Astrocyte (in vitro differentiated cells and primary cell): Measurements from ENCODE around the gene OPA1. TPM values are rescaled to one million over a fixed set of nuclear protein-coding genes. Genes with fewer than 3 reads are reported as not detected.

ENCODE experiments used
- DNase-seq: peaks from one replicate; pipeline ENCODE4 v3.0.0-alpha.2; 2010; ENCODE audit warnings: low read depth
- FAIRE-seq: peaks from 2 replicates; lab custom pipeline; 2011; peaks lifted over from hg19 to GRCh38; lab: Jason Lieb, UNC
- H2AFZ ChIP-seq: 2 replicates; pipeline ENCODE4 v1.6.0; 2012; ENCODE audit warnings: low read depth, low read length, inconsistent platforms
- H3K27ac ChIP-seq: 2 replicates; pipeline ENCODE4 v1.5.1; 2011; ENCODE audit warnings: low read depth, low read length, inconsistent platforms
- H3K27me3 ChIP-seq: 2 replicates; pipeline ENCODE4 v1.6.0; 2011; ENCODE audit warnings: low read length, inconsistent platforms; ENCODE audit not compliant: insufficient read depth
- H3K36me3 ChIP-seq: 2 replicates; pipeline ENCODE4 v1.5.1; 2011; ENCODE audit warnings: low read length, inconsistent platforms; ENCODE audit not compliant: insufficient read depth
- H3K4me1 ChIP-seq: 2 replicates; pipeline ENCODE4 v1.5.1; 2011; ENCODE audit warnings: low read length, inconsistent platforms; ENCODE audit not compliant: insufficient read depth
- H3K4me2 ChIP-seq: 2 replicates; pipeline ENCODE4 v1.6.0; 2012; ENCODE audit warnings: low read length, inconsistent platforms
- H3K4me3 ChIP-seq: 2 replicates; pipeline ENCODE4 v1.5.1; 2011; ENCODE audit warnings: low read depth, mild to moderate bottlenecking, low read length, inconsistent platforms; ENCODE audit not compliant: insufficient read depth
- H3K79me2 ChIP-seq: 2 replicates; pipeline ENCODE4 v1.6.0; 2012; ENCODE audit warnings: mild to moderate bottlenecking, low read length, inconsistent platforms; ENCODE audit not compliant: insufficient read depth
- H3K9ac ChIP-seq: 2 replicates; pipeline ENCODE4 v1.6.0; 2012; ENCODE audit warnings: mild to moderate bottlenecking, low read length, inconsistent platforms
- H3K9me3 ChIP-seq: 2 replicates; pipeline ENCODE4 v1.5.1; 2012; ENCODE audit warnings: low read depth, mild to moderate bottlenecking, low read length, inconsistent platforms; ENCODE audit not compliant: insufficient read depth
- H4K20me1 ChIP-seq: 2 replicates; pipeline ENCODE4 v1.6.0; 2012; ENCODE audit warnings: low read length, inconsistent platforms; ENCODE audit not compliant: insufficient read depth
- H3K27ac Mint-ChIP-seq: one replicate; pipeline ENCODE4 v1.8.0; 2021; ENCODE audit warnings: mild to moderate bottlenecking, mixed read lengths; ENCODE audit not compliant: unreplicated experiment
- H3K27me3 Mint-ChIP-seq: one replicate; pipeline ENCODE4 v1.8.0; 2021; ENCODE audit warnings: low read depth, mixed read lengths; ENCODE audit not compliant: unreplicated experiment
- H3K36me3 Mint-ChIP-seq: one replicate; pipeline ENCODE4 v1.8.0; 2021; ENCODE audit warnings: low read depth, mixed read lengths; ENCODE audit not compliant: unreplicated experiment
- H3K4me1 Mint-ChIP-seq: one replicate; pipeline ENCODE4 v1.8.0; 2021; ENCODE audit warnings: low read depth, mixed read lengths; ENCODE audit not compliant: unreplicated experiment
- H3K4me3 Mint-ChIP-seq: one replicate; pipeline ENCODE4 v1.8.0; 2021; ENCODE audit warnings: mild to moderate bottlenecking, moderate library complexity, mixed read lengths; ENCODE audit not compliant: unreplicated experiment
- H3K9me3 Mint-ChIP-seq: one replicate; pipeline ENCODE4 v1.8.0; 2021; ENCODE audit warnings: mild to moderate bottlenecking, mixed read lengths; ENCODE audit not compliant: unreplicated experiment
- CTCF ChIP-seq: IDR thresholded peaks from 2 replicates; pipeline ENCODE4 v1.5.1; 2011; ENCODE audit warnings: low read depth, mild to moderate bottlenecking, inconsistent platforms, low read length, moderate library complexity; ENCODE audit not compliant: insufficient read depth
- EZH2 ChIP-seq: IDR thresholded peaks from 2 replicates; pipeline ENCODE4 v1.6.1; 2012; ENCODE audit warnings: mild to moderate bottlenecking, low read length, inconsistent platforms; ENCODE audit not compliant: insufficient read depth
- total RNA-seq: library from RNA; stranded (reverse); gene quantifications from 2 replicates; pipeline ENCODE4 v1.2.1, GENCODE V29; 2021

Gene OPA1
- total RNA-seq, 1 donor from 2014 or later = 61.8 TPM

GRCh38 chr3:193729088-193729465 is 136.1 kb downstream of the OPA1 start:
- Mint-ChIP-seq H3K4me3 (no peak overlapping the region), H3K27me3 (peaks cover 35% of the 10 kb centered on the region), H3K36me3 (no peaks in the 10 kb centered on the region), H3K4me1 (peaks cover 8% of the 10 kb centered on the region), H3K9me3 (peaks cover 1% of the 10 kb centered on the region), H3K27ac (no peak overlapping the region)
- no peak overlapping the region for H3K9ac ChIP-seq
- no peak overlapping the region for H2AFZ ChIP-seq
- H3K36me3 ChIP-seq = no peaks in the 10 kb centered on the region
- no peaks in the 10 kb centered on the region for H4K20me1 ChIP-seq
- TF ChIP-seq CTCF = no peak
- TF ChIP-seq EZH2 = no peak
- H3K4me1 ChIP-seq = peaks cover 12% of the 10 kb centered on the region
- H3K27me3 ChIP-seq = no peaks in the 10 kb centered on the region
- no peak for FAIRE-seq
- no peaks in the 10 kb centered on the region for H3K9me3 ChIP-seq
- H3K4me2 ChIP-seq = no peak overlapping the region
- H3K4me3 ChIP-seq = no peak overlapping the region
- H3K27ac ChIP-seq = no peak overlapping the region
- H3K79me2 ChIP-seq = no peaks in the 10 kb centered on the region
- no peak for DNase-seq

- peaks cover 8% of the 10 kb centered on the region for H3K4me1 Mint-ChIP-seq
- peaks cover 34% of the 10 kb centered on the region for H3K27me3 Mint-ChIP-seq
- H3K9ac ChIP-seq = no peak overlapping the region
- H2AFZ ChIP-seq = no peak overlapping the region
- H3K9me3 ChIP-seq = no peaks in the 10 kb centered on the region
- H3K79me2 ChIP-seq = no peaks in the 10 kb centered on the region
- TF ChIP-seq CTCF (no peak), EZH2 (no peak)
- H3K4me2 ChIP-seq = no peak overlapping the region
- H3K4me1 ChIP-seq = peaks cover 12% of the 10 kb centered on the region
- H4K20me1 ChIP-seq = no peaks in the 10 kb centered on the region
- no peaks in the 10 kb centered on the region for H3K36me3 Mint-ChIP-seq
- H3K4me3 Mint-ChIP-seq = no peak overlapping the region
- no peak overlapping the region for H3K27ac Mint-ChIP-seq
- H3K4me3 ChIP-seq = no peak overlapping the region
- no peaks in the 10 kb centered on the region for H3K36me3 ChIP-seq
- no peak for FAIRE-seq
- no peaks in the 10 kb centered on the region for H3K9me3 Mint-ChIP-seq
- no peaks in the 10 kb centered on the region for H3K27me3 ChIP-seq
- no peak for DNase-seq
- H3K27ac ChIP-seq = no peak overlapping the region
Measured at GRCh38 chr3:193729601-193730000, 136.6 kb downstream of the OPA1 start.

GRCh38 chr3:193730511-193730910 is 137.5 kb downstream of the OPA1 start:
- Mint-ChIP-seq H3K27ac (no peak overlapping the region), H3K36me3 (no peaks in the 10 kb centered on the region), H3K27me3 (peaks cover 34% of the 10 kb centered on the region), H3K4me1 (peaks cover 8% of the 10 kb centered on the region), H3K9me3 (peaks cover 2% of the 10 kb centered on the region), H3K4me3 (no peak overlapping the region)
- Histone ChIP-seq H2AFZ (no peak overlapping the region), H3K4me3 (no peak overlapping the region), H3K27ac (no peak overlapping the region), H3K9ac (no peak overlapping the region), H3K27me3 (no peaks in the 10 kb centered on the region), H3K4me1 (peaks cover 12% of the 10 kb centered on the region), H3K79me2 (no peaks in the 10 kb centered on the region), H3K9me3 (no peaks in the 10 kb centered on the region), H4K20me1 (no peaks in the 10 kb centered on the region), H3K36me3 (no peaks in the 10 kb centered on the region), H3K4me2 (no peak overlapping the region)
- no peak for TF ChIP-seq EZH2
- no peak for TF ChIP-seq CTCF
- DNase-seq (no peak), FAIRE-seq (no peak)
